Neural cell (in vitro differentiated cells): Measurements from ENCODE around the gene CACNA1I.

Experiments used
- EP300 ChIP-seq: fragments of 450-650 bp; conservative IDR thresholded peaks from 2 replicates; pipeline ENCODE4 v1.6.1; 2014; ENCODE audit warnings: antibody characterized with exemption, mild to moderate bottlenecking, moderate library complexity; ENCODE audit not compliant: poor library complexity, severe bottlenecking
- EZH2 ChIP-seq: fragments of 200-600, 300-800 bp; shearing (Covaris generic), sonication (generic); IDR thresholded peaks from 2 replicates; pipeline ENCODE4 v1.6.1; 2014; ENCODE audit warnings: antibody characterized with exemption, low read length, borderline replicate concordance, mild to moderate bottlenecking; ENCODE audit not compliant: insufficient read depth, poor library complexity, severe bottlenecking
- POLR2AphosphoS5 ChIP-seq: IDR thresholded peaks from 2 replicates; pipeline ENCODE4 v1.6.1; 2012
- TAF1 ChIP-seq: IDR thresholded peaks from 2 replicates; pipeline ENCODE4 v1.6.1; 2012; ENCODE audit warnings: low read depth
- TF ChIP-seq, protein P1 (sequence below): fragments of 450-650 bp; IDR thresholded peaks from 2 replicates; pipeline ENCODE4 v1.5.1; 2014; ENCODE audit warnings: antibody characterized with exemption, mild to moderate bottlenecking, moderate library complexity; ENCODE audit not compliant: poor library complexity, severe bottlenecking
- TF ChIP-seq, protein P2 (sequence below): IDR thresholded peaks from 2 replicates; pipeline ENCODE4 v1.6.1; 2012; ENCODE audit warnings: borderline replicate concordance

DNA sequence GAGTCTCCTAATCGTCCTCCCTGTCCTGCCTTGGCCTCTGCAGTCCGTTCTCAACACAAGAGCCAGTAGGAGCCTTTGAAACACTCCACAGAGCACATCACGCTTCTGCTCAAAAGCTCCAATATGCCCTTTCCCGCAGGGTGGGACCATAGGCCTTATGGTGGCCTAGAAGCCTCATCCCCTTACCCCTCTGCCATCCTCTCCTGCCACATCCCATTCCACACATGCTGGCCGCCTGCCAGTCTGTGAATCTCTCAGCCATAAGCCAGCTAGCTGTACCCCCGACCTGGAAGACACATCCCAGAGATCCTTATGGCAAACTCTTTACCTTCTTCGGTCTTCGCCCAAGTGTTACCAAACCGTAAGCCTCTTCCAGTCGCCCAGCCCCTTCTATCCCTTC is 165.2 kb downstream of the CACNA1I start:
- TF ChIP-seq, protein P1, sequence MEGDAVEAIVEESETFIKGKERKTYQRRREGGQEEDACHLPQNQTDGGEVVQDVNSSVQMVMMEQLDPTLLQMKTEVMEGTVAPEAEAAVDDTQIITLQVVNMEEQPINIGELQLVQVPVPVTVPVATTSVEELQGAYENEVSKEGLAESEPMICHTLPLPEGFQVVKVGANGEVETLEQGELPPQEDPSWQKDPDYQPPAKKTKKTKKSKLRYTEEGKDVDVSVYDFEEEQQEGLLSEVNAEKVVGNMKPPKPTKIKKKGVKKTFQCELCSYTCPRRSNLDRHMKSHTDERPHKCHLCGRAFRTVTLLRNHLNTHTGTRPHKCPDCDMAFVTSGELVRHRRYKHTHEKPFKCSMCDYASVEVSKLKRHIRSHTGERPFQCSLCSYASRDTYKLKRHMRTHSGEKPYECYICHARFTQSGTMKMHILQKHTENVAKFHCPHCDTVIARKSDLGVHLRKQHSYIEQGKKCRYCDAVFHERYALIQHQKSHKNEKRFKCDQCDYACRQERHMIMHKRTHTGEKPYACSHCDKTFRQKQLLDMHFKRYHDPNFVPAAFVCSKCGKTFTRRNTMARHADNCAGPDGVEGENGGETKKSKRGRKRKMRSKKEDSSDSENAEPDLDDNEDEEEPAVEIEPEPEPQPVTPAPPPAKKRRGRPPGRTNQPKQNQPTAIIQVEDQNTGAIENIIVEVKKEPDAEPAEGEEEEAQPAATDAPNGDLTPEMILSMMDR = no peak
- TF ChIP-seq TAF1 (no peak), POLR2AphosphoS5 (no peak), EZH2 (no peak), EP300 (no peak)
- TF ChIP-seq, protein P2, sequence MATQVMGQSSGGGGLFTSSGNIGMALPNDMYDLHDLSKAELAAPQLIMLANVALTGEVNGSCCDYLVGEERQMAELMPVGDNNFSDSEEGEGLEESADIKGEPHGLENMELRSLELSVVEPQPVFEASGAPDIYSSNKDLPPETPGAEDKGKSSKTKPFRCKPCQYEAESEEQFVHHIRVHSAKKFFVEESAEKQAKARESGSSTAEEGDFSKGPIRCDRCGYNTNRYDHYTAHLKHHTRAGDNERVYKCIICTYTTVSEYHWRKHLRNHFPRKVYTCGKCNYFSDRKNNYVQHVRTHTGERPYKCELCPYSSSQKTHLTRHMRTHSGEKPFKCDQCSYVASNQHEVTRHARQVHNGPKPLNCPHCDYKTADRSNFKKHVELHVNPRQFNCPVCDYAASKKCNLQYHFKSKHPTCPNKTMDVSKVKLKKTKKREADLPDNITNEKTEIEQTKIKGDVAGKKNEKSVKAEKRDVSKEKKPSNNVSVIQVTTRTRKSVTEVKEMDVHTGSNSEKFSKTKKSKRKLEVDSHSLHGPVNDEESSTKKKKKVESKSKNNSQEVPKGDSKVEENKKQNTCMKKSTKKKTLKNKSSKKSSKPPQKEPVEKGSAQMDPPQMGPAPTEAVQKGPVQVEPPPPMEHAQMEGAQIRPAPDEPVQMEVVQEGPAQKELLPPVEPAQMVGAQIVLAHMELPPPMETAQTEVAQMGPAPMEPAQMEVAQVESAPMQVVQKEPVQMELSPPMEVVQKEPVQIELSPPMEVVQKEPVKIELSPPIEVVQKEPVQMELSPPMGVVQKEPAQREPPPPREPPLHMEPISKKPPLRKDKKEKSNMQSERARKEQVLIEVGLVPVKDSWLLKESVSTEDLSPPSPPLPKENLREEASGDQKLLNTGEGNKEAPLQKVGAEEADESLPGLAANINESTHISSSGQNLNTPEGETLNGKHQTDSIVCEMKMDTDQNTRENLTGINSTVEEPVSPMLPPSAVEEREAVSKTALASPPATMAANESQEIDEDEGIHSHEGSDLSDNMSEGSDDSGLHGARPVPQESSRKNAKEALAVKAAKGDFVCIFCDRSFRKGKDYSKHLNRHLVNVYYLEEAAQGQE = no peak
